Fibroblast of skin of right quadriceps (primary cell): ENCODE data around the gene ATOH8.

ENCODE experiments used
- DNase-seq: peaks from one replicate; pipeline ENCODE4 v3.0.0-alpha.2; 2013

ATOH8 gene

DNA sequence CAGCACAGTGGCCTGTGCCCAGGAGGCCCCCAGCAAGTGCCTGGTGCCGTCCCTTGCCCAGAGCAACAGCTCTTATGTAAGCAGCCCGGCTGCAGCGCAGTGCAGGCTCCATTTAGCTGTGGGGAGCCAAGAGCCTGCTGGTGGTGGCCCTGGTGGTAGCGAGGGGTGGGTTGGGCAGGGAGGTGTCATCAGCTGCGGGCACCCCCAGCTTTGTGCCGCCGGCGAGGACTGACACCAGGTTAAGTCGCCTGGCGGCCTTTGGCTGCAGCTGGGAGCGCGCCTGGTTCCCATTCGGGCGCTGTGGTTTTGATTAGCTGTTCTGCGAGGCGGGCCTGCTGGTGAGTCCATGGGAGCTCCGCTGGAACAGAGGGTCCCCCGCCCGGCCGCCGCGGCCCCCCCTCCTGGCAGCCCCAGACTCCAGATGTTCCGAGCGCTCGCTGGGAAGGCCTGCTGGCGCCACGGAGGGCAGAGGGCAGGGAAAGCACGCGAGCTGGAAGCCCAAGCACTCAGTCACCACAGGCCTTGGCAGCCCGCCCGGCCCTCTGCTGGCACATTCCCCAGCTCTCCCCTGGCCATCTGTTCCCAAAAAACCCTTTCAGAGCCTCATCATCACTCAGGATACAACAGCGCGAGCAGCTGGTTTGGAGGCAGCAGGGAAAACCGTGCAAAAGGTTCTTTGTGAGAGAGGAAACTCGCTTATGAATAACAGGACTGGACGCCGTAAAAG is 18.4 kb downstream of the ATOH8 start:
- peak; percentile 100 for DNase-seq

DNA sequence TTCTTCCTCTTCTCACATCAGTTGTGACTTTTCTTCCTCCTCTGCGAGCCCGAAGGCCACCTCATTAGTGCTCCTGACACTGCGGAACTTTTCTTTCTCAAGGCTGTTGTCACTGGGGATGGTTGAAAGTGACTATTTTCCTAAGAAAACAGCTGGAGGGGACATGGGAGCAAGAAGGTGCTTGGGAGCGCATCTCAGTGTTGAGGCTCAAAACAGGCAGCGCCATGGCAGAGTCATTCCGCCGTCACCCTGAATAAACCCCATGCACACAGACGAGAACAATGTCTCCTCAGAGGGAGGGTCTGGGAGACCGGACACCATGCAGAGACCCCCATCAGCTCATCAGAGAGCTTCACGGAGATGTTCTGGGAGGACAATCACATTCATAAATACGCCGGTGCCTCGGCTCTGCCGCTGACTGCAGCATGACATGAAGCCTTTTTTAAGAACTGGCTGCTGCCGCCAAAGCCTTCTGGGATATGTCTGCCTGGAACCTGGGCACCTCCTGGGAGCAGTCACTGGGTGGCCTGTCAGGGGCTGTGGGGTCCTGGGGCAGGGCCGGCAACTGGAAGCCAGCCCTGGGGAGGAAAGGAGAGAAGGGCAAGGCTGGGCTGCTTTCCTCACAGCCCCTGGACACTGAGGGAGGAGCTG is 19.2 kb downstream of the ATOH8 start:
- DNase-seq = no peak

DNA sequence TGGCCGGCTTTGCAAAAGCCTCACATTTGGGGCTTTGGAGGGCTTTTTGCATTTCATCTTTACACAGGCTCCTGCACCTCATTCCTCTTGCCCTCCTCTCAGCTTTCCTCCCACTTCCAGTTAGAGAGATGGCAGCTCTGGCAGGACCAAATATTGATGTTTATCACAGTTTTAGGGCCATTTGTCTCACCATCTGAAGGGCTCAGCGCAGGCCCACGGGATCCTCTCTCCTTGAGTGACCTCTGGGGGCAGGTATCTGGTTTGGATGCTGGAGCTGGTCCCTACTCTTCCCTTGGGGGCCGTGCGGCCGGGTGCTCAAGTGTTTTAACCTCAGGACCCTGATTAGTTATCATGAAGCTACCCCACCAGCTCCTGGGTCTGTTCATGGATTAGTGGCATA is 19.9 kb downstream of the ATOH8 start:
- DNase-seq = no peak

DNA sequence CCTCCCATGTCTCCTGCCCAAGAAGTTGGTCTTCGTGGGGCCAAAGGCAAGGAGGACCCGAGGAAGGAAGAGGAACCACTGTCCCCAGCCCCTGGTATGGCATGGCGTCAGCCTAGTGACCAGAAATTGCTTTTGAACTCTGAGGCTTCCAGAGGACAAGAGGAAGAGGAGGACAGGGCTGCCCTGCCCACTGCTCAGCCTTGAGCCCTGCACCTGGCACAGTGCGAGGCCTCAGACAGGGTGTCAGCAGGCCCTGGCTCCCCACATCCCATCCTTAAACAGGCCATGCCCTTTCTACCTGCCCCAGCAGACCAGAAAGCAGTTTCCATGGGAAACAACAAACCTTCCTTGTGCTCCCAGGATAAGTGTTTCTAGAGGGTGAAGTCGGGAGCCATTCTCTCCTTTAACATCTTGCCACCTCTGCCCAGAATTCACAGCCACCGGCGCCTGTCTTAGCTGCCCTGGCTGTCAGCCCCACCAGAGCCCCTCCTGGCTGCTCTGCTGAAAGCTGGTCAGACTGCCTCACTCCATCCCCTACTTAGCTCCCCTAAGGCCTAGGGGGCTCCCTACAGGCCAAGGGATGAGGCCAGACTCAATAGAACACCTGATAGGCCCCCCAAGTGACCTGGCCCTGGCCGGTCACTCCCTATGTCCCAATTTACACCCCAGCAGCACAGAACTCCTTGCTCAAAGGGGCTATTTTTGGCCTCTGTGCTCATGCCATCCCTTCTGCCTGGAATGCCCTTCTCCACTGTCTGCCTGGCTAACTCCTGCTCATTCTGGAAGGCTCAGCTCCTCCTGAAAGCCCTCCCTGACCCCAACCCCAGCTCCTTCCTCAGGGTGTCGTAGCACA is 20.6 kb downstream of the ATOH8 start:
- no peak for DNase-seq

DNA sequence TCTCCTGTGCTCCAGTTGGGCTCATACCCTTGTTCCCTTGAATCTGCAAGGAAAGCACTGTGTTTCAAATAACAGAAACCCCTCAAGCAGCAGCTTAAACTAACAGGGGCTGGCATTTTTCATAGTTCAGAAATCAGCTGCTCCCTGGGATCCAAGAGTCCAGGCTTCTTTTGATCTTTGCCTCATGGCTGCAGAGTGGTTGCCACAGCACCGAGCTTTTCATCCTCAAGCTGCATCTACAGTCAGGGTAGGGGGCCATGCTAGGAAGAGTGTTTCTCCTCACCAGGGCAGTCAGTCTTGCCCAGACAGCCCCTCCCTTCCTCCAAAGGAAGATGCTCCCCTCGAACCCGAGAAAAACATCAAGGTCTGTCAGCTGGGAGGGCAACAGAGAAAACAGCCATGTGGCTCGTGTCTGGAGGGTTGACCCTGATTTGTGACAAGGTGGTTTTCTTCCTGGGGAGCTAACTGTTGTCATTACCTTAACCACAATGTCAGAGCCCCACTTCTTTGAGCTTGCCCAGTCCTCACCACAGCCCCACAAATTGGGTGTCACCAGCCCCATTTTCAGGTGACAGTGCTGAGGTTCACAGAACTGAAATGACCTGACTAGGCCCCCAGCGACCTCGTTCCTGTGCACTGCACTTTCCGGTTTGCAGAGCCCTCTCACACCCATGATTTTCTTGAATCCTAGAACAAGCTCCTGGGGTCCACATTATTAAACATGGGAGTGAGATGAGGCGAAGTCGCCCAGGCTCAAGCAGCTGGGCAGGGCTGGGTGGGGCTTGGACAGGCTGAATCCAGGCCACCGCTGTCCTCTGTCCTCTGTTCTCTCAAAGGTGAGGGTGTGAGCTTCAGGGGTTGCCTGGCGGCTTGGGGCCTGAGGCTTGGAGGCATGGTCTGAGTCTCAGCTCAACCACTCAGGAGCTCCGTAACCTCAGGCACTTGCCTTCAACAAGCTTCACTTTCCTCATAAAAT is 21.9 kb downstream of the ATOH8 start:
- no peak for DNase-seq

DNA sequence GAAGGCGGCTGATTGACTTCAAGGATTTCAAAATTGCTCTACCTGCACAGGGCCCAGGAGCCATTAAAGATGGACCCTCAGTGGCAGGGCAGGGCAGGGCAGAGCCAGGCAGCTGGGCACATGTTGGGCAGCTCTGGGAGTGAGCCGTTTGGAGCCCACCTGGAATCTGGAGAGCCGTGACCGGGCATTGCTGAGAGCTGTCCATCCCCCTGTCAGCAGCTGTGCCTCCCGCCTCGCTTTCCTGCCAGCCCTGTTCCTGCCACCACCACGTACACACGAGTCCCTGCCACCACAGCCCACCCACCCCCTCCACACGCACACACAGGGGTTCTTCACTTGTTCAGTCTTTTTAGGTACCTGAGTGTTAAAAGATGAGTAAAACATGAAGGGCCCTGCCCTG is 22.9 kb downstream of the ATOH8 start:
- no peak for DNase-seq

DNA sequence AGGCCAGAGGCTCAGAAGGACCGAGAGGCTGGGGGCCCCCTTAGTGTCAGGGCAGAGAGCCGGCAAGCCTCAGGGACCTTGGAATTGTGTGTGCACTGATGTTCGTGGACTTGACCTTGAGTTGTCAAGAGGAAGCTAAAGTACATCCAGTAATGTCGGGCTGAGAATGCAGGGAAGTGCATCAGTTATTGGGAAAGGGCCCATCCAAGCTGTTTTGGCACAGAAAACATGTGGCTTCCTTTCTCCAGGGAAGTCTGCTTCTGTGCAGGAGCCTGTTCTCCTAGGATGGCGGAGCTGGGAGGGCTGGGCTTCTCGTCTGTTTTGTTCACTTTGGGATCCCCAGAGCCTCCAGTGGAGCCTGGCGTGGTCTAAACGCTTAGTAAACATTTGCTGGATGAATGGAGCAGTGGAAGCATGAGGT is 23.7 kb downstream of the ATOH8 start:
- DNase-seq = no peak

DNA sequence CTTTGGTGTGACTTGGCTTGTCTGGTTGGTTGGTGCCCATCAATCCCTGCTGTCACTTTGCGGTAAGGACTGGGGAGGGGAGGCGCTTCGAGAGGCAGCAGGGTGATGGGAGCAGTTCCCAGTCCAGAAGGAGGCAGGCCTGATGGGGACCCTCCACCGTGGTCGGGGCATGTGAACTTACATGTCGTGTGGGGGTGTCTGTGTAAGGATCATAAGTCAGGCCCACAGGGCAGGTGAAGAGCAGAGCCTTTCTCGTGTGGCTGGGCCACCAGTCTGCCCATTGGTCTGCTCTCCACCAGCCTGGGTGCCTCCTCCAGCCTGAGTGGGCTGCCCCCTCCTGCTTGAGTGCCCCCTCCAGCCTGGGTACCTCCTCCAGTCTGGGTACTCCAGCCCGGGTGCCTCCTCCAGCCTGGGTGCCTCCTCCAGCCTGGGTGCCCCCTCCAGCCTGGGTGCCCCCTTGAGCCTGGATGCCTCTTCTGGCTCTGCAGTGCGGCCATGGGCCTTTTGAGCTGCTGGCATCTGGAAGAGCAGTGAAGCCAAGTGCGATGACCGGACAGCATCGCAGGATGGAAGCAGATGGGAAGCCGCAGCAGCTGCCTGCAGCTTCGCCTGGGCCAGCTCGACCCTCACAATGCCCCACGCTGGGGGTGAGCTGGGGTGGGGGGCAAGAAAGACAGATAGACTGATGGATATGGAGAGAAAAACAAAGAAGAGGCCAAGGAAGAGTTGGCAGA is 25.0 kb downstream of the ATOH8 start:
- DNase-seq = no peak

DNA sequence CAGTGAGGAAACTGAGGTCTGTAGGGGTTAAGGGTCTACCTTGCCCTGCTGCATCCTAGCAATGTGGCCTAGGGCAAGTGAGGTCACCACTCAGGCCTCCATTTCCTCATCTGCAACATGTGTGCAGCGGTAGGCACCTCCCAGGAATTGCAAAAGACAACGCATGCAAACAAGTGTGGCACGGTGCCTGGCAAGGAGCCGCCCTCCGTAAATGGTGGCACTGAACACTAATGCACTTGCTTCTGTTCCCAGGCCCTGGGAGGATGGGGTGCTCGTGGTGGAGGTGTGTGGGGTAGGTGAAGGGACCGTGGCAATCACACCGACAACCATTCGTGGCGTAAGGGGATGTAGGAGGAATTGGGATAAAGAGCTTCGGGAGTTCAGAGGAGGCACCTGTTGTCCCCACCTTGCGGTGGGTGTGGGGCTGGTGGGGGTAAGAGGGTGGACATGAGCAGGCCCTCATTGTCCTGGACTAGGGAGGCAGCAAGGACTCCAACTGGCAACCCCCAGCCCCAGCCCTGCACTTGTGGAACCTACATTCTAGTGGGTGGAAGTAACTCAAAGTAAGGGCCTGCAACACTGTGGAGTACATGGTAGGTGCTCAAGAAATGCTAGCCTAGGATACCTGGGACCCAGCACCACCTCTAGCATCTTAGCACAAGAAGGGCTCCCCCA is 26.0 kb downstream of the ATOH8 start:
- no peak for DNase-seq

DNA sequence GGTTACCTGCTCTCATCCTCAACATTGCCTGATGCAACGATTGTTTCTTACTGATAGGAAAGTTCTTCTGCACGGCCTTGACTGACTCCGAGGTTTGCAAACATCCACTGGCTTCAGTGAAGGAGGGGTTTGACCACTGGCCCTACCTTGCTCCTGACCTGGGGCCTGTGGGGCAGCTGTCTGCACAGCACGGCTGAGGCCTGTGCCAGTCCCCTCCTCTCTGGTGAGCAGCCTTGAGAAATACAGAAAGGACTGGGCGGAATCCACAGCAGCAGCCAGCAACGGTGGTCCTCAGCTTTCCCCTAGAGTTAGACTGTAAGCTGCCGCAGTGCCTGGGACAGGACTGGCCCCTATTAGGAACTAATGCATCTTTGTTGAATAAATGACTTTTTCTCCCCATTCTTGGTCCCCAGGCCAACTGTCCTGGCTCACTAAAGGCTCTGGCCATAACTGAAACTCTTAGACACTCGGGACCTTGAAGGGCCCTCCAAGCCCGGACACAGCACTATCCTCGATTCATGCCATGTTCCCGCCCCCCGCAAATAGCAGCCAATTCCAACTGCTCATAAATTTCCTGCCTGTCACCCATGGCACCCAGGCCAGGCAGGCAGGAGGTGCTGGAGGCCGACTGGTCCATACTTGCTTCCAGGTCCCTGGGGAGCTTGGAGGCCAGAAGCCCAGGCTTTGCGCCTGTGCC is 26.7 kb downstream of the ATOH8 start:
- no peak for DNase-seq

DNA sequence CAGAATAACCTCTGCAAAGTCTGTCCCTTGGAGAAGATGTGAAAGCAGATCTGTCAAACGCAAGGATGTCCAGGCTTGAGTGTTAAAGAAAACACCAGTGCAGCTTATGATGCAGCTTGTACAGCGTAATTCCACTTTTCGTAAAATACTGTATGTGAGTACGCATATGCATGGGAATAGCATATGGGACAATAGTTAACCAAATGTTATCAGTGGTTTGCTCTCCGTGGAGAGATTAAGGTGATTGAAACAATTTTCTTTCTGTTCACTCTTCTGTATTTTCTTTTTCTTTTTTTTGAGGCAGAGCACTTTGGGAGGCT is 27.2 kb downstream of the ATOH8 start:
- no peak for DNase-seq

DNA sequence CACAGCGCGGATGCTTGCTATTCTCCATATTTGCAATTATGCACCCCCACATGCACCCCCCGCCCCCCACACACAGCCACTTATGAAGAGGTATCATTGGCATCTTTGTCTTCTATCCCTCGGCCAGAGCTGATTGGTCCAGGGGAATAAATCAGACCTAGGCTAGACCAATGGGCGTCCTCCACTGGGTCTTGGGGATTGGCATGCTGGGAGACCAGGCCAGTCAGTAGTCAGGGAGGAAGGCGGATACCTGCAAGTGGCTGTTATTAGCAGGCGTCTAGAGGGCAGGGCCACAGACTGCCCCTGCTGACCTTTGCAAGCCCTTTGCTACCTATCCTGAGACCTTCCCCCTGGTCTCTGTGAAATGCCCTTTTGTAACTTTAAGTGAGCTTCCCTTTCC is 30.0 kb downstream of the ATOH8 start:
- DNase-seq = no peak

DNA sequence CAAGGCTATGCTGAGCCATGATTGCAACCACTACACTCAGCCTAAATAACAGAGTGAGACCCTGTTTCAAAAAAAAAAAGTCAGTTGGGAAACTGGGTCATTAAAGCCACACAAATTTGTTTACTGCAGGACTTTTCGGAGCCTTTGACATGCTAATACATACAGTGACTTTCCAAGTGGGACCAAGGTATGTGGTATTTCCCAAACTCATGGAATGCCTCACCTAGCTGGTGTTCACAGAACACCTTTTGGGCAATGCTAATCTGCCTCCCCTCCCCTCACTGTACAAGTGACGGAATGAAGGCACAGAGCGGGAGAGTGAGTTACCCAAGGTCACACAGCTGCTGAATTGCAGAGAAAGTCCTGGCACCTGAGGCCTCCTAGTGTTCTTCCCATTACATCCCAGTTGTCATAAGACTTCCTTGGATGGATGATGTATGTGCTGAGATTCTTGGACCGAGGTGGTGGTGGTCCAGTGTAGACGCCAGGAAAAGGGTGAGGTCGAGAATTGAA is 30.7 kb downstream of the ATOH8 start:
- no peak for DNase-seq

DNA sequence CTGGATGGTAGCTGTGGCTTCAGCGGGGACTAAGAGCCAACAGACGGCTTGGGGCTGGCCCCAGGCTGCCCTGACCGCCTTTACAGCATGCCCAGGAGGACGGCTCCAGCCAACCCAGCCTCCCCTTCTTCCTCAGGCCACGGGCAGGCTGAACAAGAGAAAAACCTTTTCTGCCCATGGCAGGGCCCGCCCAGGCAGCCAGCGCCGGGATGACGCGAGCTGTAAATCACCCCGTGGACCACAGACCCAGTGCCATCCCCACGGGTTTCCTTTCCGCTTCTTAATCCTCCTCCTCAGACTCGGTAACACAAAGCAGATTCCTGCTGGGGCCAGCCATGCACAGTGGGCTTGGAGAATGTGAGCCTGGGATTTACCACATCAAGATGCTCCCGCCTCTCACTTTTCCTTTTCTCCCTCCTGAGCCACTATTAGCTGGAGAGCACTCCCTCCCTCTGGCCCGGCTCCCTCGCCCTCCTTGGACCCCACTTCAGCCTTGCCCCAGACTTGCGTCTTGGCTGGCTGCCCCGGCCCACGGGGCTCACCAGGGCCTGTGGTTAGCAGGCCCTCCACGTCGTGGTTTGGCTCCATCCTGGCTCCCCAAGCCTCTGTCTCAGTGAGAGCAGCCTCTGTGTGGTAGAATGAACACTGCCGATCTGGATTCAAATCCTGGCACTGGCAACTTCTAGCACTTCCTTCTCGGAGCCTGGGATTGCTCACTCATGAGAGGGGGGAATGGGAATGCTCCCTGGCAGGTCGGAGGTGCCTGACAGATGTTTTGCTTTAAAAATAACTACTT is 31.4 kb downstream of the ATOH8 start:
- peak; percentile 98 for DNase-seq

DNA sequence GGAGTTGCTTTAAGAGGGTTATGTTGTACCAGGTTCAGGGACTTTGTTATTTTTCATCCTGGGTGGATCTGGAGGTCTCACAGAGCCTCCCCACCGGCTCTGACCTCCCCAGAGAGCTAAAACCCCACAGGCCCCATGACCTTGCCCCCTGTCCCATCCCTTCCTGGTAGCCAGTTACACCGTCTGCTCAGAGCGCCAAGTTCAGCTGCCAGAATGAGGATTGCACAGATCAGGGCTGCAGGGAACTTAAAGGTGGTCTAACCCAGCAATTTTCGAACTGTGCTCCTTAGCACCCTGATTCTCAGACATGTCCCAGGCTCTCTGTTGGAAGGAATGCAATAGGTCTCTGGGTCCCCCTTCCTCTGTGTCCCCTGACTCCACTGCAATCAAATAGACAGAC is 32.1 kb downstream of the ATOH8 start:
- no peak for DNase-seq

DNA sequence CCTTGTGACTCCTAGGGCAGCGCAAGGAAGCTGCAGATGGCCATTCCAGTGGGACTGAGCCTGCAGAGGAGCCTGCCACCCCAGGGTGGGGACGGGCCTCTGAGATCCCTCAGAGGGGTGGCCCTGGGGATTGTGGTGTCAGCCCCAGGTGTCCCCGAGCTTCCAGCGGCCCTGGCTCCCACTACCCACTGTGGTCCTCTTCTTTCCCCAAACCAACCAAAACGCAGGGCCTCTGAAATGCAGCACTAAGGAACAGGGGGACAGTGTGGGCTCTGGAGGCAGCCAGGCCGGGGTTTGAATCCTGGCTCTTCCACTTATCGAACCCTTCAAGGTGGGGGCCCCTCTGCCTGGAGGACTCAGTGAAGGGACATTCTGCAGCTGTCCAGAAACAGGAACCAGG is 32.7 kb downstream of the ATOH8 start:
- DNase-seq = no peak

DNA sequence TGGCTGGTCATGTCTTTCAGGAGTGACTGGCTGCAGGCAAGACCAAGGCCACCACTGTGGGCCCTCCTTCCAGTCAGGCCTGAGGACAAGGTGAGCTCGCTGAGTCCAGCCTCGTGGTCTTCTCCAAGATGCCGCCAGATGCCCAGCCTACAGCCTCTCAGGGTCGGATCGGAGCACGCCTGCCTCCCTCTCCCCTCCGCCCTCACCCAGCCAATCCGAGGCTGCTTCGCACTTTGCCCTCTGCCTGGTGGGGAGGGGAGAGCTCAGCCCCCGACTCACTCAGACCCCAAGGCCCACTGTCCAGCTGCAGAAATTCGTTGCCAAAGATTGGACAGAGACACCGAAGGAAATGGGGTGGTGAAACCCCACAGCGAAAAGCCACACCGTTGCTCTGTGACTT is 33.1 kb downstream of the ATOH8 start:
- DNase-seq = no peak

DNA sequence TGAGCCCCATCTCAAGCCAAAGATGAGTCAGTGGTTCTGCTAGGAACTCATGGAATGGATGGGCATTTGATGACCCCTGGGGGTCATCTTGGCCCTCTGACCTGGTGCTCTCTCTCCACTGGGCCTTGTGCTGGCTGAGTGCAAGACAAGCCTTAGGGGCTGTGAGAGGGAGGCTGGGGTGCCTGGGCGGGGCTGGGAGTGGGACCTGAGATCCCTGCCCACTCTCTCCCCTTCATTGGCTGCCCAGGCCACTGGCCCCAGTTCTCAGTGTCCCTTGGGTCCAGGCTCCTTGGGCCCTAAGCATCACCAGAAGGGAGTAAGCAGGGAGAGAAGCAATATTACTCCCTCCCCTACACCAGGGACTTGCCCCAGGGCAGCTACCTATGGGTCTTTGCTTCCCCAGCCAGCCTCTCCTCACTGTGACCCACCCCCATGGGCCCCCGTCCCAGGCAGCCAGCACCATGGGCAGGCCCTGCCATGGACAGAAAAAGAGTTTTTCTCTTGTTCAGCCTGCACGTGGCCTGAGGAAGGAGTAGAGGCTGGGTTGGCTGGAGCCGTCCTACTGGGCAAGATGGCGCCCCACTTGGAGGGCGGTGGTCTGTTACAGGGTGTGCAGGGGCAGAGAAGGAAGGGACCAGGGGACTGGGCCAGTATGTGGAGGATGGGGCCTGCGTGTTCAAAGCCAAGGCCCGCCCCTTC is 33.6 kb downstream of the ATOH8 start:
- DNase-seq = no peak

DNA sequence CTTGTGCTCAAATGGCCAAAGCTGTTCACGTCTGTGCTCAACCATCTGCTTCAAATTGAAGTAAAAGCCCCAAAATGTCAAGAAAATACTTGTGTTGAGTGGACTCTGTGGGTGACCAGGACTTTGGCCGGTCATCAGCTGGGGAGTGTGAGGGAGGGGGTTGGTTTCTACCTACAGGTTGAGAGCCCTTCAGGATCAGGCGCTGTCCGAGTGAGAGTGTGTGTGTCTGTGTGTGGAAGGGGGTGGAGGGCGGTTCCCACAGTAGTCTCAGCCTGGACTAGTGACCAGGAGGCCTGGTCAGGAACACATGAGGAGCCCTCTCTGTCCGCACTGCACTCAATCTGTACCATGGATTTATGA is 34.2 kb downstream of the ATOH8 start:
- DNase-seq = no peak
